ENCODE measurements around the gene RSRC1.
"Not testable (repeated sequence)": the region's sequence is repeated elsewhere in the genome, so short reads cannot be mapped to it uniquely, and the experiment has no call there.

Gene RSRC1

DNA sequence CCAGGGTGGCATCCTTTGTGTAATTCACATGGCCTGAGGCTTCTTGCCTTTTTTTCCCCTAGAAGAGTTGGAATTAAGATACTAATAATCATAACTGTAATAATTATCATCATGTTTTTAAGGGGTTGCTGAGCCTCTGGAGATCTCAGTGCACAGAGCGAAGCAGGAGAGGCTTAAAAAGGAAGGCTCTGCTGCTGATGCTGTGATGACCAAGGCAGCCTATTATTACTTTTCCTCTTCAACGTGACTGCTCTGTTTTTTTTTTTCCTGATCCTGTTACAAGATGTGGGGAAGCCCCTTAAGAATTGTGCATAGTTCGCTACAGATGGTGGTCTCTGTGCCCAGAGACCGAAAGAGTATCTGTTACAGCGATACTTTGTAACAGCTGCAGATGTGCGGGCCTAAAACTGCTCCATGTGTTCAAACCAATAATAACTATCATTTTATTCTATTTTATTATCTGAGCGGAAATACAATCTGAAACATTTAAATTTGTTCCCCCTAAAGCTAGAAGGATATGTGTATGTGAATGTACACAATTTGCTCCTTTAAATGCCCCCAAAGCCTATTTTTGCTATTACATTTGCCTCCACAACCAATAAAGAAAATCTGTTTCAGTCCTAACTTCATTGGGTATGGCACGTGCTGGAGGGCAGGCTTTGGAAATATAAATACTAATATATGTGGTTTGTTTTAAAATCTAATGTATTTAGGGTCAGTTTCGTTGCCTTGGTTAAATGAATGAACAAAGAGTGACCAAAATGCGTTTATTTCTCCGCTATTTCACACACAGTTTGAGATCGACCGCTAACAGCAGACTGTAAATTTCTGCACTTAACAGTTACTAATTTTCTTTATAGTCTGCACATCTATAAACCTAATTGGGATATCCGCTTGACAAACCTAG, 8.3 kb upstream of the RSRC1 start:
- DNase-seq (ENCODE audit: low read depth), result no peak

DNA sequence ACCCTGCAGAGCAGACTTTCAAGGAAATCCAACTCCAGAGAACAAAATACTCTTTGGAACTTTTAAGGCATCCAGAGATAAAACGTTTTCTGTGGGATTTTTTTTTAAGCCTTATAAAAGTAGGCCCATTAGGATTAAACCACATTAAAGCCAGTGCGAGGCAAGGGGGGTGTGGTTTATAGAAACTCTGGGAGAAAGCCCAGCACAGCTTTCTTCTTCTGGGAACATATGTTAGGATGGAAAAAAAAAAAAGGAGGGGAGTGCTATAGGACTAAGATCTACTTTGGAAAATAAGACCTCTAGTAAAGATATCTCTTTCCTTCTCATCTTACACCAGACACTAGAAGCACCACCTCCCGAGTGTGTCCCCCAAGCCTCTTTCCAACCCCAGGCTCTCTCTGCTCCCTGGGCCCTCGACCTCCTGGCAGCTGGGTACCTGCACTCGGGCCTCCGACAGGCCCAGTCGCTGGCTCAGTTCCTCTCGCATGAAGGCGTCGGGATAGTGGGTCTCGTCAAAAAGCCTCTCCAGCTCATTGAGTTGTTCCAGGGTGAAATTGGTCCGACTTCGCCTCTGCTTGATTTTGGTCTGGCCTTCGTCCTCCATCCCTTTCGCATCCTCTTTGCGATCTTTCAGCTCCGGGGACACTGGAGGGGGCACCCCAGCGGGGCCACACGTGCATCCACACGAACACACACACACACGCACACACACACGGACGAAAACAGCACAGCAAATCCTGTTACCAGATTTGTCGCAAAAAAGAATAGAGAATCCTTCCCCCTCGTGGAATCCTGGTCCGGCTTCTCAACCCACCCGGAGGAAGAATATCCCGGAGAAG, 7.4 kb upstream of the RSRC1 start:
- no peak for DNase-seq (ENCODE audit: low read depth)

DNA sequence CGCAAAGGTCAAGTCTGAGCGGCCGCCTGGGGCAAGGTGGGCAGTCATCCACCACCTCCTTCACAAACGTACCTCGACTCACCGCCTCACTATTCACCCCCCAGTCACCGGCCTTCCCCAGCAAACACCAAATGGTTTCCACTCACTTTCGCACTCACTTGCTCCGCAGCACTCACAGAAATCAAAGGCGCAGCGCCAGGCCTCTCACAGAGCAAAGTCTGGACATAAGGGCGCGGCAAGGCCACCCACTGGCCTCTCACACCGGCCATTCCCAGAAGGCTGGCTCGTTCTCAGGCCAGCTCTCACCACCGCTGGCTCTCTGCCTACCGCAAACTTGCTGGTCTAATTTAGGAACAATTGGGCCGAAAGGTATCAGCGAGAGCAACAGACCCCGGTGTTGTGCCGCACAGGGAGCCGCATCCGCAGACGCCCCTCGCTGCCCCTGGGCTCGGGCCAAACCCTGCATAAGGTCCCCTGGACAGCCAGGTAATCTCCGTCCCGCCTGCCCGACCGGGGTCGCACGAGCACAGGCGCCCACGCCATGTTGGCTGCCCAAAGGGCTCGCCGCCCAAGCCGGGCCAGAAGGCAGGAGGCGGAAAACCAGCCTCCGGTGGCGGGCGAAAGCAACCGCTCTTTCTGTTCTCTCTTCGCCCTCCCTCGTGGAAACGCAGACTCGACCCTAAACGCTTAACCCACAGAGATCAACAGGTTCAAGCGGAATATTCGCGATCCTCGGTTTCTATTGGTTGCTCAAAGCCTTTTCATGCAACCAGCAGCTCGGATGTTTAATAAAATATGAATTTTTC, 6.6 kb upstream of the RSRC1 start:
- DNase-seq (ENCODE audit: low read depth), result no peak

DNA sequence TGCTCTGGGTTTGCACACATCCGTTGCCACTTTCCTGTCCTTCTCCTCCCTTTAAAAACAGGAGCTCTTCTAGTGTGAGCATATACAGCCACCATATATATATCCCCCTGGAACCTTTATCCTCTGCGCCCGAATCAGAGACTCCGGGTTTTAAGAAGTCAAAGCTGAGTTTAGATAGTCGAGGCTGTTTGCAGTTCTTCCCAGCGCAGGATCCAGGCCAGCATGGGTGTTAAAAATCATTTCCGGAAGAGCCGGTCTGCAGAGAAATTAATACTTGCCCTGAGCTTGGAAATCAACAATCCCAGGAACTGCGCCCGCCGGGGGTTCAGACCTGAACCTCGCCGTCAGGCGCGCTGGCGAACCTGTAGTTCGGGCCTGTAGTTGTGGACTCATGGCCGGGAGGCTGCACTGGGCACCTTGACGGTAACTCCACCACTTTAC, 6.0 kb upstream of the RSRC1 start:
- no peak for DNase-seq (ENCODE audit: low read depth)

DNA sequence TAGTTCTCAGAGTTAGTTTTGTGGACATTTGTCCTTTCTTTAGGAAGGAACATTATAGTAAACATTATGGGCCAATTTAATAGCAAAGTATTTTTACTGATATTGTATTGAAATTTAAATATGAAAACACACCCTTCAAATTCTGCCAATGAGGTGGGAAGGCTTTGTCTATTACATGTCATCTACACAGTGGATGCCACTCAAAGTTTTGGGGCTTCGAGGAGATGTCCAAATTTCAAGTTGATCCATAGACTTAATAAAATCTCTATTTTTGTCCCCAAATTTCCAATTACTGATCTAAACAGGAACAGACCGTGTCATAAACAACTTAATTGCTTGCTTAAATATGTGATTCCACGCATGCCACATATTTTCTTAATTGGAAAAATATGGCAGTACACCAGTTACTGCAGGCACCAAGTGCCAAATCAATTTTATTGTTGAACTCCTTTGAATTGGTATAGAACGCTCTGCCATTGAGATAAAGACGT, 5.4 kb upstream of the RSRC1 start:
- DNase-seq (ENCODE audit: low read depth), result no peak

DNA sequence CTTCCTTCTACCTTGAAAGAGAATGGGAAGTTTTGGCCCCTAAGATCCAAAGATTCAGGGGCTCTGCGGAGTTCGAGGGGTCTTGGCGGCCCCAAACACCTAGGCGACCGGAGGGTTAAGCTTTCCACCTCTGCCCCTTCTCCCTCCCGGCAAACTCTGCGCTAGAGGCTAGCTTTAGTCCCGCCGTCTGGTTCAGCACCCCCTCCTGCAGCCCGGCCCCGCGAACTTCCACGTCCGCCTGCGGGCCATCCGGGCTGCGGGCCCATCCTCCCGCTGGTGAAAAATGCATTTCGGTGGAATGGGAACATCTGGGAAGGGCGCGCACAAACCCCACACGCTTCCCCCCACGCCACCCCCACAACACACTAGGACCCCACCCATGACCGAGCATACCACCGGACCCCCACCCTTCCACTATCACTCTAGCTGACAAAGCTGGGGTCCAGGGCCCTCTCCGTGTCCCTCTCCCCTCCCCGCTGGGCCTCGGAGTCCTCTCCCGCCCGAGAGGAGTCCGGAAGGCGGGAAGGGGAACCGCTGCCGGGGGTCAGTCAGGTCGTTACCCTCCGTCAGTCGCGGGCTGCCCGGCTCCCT, 4.7 kb upstream of the RSRC1 start:
- no peak for DNase-seq (ENCODE audit: low read depth)

DNA sequence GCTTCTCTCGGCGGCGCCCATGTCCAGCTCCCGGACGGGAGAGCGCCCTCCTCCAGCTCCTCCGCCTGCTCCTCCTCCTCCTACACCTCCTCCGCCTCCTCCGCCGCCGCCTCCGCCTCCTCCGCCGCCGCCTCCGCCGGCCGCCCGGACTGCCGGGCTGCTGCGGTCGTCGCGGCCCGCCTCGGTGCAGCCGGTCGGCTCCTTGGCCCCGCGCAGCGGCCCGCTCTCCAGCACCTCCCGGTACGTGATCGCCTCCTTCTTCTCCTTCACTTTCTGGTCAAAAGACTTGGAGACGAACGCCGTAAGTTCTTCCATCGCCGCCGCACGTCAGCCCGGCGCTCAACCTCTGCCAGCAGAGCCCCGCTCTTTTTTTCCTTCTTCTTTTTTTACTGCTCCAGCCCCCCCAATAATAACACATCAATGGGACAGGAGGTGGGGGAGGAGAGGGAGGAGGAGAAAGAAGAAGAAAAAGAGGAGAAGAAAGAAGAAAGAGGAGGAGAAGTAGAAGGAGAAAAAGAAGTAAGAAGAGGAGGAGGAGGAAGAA, 4.1 kb upstream of the RSRC1 start:
- DNase-seq (ENCODE audit: low read depth), result no peak

DNA sequence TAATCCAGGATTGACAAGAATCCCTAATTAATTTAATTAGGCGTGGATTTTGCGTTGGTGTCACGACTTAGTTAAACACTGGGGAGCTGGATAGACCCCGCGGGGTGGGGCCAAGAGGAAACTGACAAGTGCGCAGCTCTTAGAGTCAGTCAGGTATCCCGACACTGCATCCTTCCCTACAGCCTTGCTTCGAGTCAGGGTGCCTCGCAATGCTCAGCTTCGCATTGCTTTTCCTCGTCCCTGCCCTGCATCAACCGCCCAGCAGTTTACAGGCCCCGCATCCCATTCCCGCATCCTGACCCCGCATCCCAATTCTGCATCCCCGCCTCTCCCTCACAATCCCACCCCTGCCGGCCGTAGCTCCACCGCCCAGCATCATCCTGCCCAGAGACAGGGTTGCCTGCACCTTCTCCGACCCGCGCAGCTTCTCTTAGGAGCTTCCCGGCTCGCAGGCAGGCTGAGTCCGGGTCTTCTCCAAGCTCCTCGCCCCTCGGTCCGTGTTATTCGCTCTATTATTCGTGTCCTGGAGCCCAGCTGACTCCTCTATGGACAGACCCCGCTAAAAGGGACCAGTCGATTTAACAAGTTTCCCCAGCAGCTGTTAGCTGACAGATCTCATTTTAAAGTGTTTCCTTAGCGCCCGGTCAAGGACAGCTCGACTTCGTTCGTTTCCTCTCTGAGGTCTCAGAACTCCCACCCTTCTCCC, 3.0 kb upstream of the RSRC1 start:
- no peak for DNase-seq (ENCODE audit: low read depth)

DNA sequence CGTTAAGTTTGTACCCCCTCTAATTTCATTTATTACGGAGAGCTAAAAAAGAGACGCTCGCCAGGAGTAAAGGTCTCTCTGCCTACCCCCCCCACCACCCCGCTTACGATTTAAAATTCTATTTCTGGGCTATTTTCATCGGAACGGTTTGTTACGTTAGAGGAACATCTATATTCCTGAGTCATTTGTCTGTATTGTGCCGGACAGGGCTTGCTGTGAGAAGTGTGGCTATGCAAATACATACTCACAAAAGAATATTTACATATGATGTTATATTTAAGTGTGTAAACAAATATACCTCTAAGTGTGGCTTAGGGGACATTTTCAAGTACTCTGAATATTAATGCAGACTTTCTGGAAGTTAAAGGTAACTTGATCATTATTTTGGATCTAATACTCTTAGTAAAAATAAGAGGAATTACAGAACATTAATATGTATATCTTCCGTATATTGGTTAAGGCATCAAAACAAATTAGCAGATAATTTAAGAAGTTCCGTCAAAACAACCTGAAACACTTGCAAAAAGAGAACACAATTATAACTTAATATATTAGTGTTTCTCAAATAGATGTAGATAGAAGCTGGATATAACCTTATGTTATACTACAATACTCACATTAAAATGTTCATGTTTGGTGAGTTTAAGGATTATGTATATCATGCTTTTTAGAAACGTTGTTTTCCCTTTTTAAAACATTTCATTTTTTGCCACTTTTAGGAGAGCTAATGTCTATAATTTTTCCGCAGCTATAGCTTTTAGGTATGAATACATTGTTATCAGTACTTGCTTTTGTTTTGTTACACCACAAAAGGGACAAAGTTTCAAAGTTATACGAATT, 2.1 kb upstream of the RSRC1 start:
- no peak for DNase-seq (ENCODE audit: low read depth)

DNA sequence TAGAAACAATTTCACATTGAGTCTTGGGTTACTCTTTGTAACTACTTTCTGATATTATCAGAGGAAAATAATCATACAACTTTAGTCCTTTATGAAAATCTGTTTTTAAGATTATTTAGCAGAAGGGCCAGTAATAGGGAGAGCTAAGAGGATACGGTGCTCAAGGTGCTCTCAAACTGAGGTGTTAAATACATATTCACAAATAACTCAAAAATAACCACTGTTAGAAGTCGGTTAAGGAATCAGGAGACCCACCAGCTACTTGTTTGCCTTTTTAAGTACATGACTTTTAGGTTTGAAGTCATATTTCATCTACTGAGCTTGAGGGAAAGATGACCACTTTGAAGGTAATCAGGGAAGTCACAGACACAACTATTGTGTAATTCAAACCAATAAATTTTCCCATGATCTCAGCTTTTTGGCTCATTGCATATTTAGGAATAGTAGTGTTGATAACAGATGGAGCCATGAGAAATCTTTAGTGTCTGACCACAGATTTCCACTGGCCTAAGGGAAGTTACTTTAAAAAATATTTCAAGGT, 1.4 kb upstream of the RSRC1 start:
- no peak for DNase-seq (ENCODE audit: low read depth)

DNA sequence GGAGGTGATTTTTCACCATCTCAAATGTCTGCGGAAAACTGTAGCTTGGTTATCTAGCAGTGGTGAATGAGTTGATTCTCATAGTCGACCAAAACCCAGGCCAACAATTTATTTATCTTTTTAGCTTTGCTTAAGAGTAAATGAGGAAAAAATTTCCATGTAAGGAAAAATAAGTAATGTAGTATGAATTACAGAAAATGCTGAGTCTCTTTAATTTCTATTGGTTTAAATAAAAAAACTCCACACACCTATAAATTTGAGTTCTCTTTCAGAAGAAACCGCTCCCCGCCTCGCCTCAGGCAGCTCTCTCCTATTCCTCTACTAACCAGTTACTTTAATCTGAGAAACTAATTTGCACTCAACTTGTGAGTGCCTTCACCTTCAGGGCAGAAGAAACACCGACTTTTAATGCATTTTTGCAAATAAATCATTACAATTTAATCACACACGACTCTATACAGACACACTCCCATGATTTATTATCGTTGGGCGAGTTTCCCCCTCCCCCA, 540 bp upstream of the RSRC1 start:
- DNase-seq (ENCODE audit: low read depth), result no peak

DNA sequence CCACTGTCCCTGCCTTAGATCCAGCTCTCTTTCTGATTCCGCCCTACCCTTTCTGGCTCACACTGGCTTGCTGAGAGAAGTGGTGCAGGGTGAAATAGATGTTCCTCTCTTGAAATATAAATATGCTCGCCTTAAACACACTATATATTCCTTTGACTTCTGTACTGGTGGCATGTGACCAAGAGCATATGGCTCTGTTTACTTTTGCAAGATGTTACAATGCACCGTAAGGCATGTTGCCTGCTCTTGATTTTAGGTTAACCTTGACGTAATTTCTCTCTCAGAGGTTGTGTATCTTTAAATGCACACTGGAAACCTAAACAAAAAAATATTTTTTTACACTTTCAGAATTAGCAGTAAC, 749 bp downstream of the RSRC1 start:
- DNase-seq (ENCODE audit: low read depth), result no peak

DNA sequence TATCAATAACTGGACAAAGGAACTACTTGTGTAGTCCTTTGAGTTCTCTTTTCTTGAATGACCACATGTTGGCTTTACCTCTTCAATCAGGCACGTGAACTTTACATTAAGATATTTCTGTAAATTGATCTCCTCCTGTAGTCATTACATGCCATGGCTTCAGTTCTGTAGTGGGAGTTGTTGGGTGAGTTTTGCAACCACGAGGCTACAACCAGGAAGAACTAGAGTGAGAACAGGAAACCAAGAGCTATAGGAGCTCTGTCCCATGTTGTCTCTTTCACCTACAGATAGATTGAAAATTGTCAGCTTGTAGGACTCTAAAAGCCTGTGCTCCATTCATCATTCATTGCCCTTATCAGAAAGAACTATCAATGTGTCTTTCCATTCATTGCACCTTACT, 2.0 kb downstream of the RSRC1 start:
- DNase-seq (ENCODE audit: low read depth), result no peak

DNA sequence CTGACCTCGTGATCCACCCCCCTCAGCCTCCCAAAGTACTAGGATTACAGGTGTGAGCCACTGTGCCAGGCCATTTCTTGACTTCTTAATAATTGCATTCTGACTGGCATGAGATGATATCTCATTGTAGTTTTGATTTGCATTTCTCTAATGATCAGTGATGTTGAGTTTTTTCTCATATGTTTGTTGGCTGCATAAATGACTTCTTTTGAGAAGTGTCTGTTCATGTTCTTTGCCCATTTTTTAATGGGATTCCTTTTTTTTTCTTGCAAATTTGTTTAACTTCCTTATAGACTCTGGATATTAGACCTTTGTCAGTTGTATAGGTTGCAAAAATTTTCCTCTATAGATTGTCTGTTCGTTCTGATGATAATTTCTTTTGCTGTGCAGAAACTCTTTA, 3.7 kb downstream of the RSRC1 start:
- DNase-seq (ENCODE audit: low read depth), result not testable (repeated sequence)

DNA sequence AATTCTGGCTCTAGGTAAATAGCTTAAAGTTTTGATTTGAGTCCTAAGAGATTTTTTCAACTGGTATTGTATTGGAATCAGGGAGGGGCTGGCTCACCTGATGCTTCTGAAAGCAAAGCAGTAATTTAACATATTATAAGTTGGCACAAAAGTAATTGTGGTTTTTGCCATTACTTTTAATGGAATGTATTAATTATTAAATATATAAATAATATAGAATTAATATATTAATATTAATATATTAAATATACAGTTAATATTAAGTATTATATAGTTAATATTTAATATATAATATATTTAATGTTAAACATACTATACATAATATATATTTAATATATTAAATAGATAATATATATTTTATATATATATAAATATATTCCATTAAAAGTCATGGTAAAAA, 10.4 kb downstream of the RSRC1 start:
- DNase-seq (ENCODE audit: low read depth), result no peak

DNA sequence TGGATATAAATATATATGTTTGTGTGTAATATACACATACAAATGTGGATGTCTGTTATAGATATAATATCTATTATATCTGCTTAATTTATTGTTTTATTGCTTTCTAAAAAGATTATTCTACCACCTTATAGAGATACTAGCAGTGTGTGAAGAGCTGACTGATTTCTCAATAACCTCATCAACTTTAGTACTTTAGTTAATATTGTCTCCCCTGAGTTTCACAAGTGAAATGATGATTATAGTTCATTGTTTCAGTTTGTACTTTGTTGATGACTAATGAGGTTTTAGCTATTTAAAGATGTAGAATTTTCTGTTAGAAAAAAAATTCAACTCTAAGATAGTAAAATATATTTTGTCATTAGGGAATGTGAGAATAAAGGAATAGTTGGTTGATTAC, 11.4 kb downstream of the RSRC1 start:
- no peak for DNase-seq (ENCODE audit: low read depth)

DNA sequence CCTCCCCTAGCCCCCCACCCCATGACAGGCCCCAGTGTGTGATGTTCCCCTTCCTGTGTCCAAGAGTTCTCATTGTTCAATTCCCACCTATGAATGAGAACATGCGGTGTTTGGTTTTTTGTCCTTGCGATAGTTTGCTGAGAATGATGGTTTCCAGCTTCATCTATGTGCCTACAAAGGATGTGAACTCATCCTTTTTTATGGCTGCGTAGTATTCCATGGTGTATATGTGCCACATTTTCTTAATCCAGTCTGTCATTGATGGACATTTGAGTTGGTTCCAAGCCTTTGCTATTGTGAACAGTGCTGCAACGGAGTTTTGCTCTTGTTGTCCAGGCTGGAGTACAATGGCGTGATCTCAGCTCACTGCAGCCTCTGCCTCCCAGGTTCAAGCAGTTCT, 12.8 kb downstream of the RSRC1 start:
- not testable (repeated sequence) for DNase-seq (ENCODE audit: low read depth)

DNA sequence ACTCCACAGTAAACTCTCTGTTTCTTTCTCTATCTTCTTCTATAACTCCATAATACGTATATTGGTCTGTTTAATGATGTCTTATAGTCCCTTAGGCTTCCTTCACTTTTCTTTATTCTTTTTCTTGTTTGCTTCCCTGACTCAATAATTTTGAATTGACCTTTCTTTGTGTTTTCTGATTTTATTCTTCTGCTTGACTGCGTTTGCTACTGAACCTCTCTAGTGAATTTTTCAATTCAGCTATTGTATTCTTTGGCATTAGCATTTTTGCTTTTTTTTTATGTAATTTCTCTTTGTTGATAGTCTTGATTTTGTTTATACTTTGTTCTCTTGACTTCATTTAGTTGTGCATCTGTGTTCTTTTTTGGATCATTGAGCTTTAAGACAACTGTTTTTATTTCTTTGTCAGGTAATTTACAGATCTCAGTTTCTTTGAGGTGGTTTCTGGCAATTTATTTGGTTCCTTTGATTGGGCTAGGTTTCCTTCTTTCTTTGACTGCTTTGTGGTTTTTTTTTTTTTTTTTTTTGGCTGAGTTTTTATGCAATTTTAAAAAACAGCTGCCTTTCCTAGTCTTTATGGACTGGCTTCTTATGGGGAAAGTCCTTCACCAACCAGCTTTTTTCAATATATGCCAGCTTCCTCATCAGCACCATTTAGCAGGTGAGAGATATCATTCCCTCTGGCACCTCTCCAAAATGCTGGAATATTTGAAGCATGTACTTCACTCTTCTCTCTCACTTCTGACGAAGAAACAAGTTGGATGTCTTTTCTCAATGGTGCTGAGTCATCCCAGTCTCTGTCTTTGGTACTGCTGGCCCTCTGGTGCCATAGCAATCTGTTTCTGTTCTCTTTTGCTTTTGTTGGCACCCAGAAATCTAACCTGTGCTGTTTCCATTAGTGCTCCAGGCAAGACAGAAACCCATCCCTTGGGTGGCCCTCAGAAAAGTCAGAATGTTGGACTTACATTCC, 17.6 kb downstream of the RSRC1 start:
- DNase-seq (ENCODE audit: low read depth), result no peak
